Measurements from ENCODE around the gene P4HB. TPM values are rescaled to one million over a fixed set of nuclear protein-coding genes. Genes with fewer than 3 reads are reported as not detected.

P4HB gene
- total RNA-seq, 2 donors from 2014 or later, result 339 to 482 TPM

- intact Hi-C loops (cut with DNase I), result no loop called here
- no peak for DNase-seq (ENCODE audit: low spot score)
These were observed 55.6 kb downstream of the P4HB start for GRCh38 chr17:81804559-81805399.

GRCh38 chr17:81803728-81804558, 56.4 kb downstream of the P4HB start, which contains the start of gene GCGR:
TSS of gene GCGR (plus strand) at chr17:81804150. CDS start at chr17:81809019, 4,869 bp downstream.
- DNase-seq (ENCODE audit: low spot score), result no peak
- intact Hi-C loops (cut with DNase I), result no loop called here

- DNase-seq (ENCODE audit: low spot score), result no peak
- intact Hi-C loops (cut with DNase I), result no loop called here
These were observed 57.3 kb downstream of the P4HB start for GRCh38 chr17:81802856-81803643.

- no peak for DNase-seq (ENCODE audit: low spot score)
- intact Hi-C loops (cut with DNase I), result no loop called here
These were observed 58.1 kb downstream of the P4HB start for GRCh38 chr17:81802048-81802758.

- no peak for DNase-seq (ENCODE audit: low spot score)
- intact Hi-C loops (cut with DNase I), result no loop called here
These were observed 59.0 kb downstream of the P4HB start for GRCh38 chr17:81801327-81801726.

GRCh38 chr17:81794509-81794908, 65.8 kb downstream of the P4HB start:
- intact Hi-C loops (cut with DNase I), result no loop called here
- no peak for DNase-seq (ENCODE audit: low spot score)

GRCh38 chr17:81794074-81794476, 66.3 kb downstream of the P4HB start:
- no peak for DNase-seq (ENCODE audit: low spot score)
- intact Hi-C loops (cut with DNase I), result no loop called here

Other genes with a start within 250 kb of the P4HB start
- gene NPLOC4, start 223.4 kb downstream of the P4HB start, total RNA-seq, result 10 to 100 TPM; 77.7 to 87.3 TPM
- gene TSPAN10, start 223.3 kb downstream of the P4HB start, total RNA-seq, result under 1 TPM; 0.14 to 0.51 TPM
- gene PDE6G, start 204.0 kb downstream of the P4HB start, total RNA-seq, result not detected
- gene OXLD1, start 193.9 kb downstream of the P4HB start, total RNA-seq, result 10 to 100 TPM; 18.0 to 21.2 TPM
- gene CCDC137, start 193.8 kb downstream of the P4HB start, total RNA-seq, result 1 to 10 TPM; 8.5 to 9.9 TPM
- 10 to 100 TPM; 20.0 to 26.7 TPM for gene ARL16, start 176.7 kb downstream of the P4HB start, total RNA-seq
- 10 to 100 TPM; 81.6 to 90.7 TPM for gene HGS, start 176.5 kb downstream of the P4HB start, total RNA-seq
- 10 to 100 TPM; 31.8 to 36.8 TPM for gene MRPL12, start 157.2 kb downstream of the P4HB start, total RNA-seq
- 1 to 10 TPM; 1.9 to 2.3 TPM for gene SLC25A10, start 148.3 kb downstream of the P4HB start, total RNA-seq
- not detected for gene GCGR, start 56.4 kb downstream of the P4HB start, total RNA-seq
- 100 to 1,000 TPM in 1 of 2 donors, 10 to 100 TPM in 1; 97.6 to 101 TPM for gene MCRIP1, start 27.2 kb downstream of the P4HB start, total RNA-seq
- not detected for gene PPP1R27, start 25.5 kb downstream of the P4HB start, total RNA-seq
- 100 to 1,000 TPM; 375 to 421 TPM for gene ARHGDIA, start 10.8 kb upstream of the P4HB start, total RNA-seq
- 10 to 100 TPM; 34.3 to 36.3 TPM for gene ALYREF, start 31.1 kb upstream of the P4HB start, total RNA-seq
- gene ANAPC11, start 31.2 kb upstream of the P4HB start, total RNA-seq, result 10 to 100 TPM; 73.3 to 84.8 TPM
- gene NPB, start 41.7 kb upstream of the P4HB start, total RNA-seq, result under 1 TPM; 0.29 to 0.46 TPM
- 10 to 100 TPM in 1 of 2 donors, 1 to 10 TPM in 1; 8.7 to 14.9 TPM for gene PCYT2, start 50.9 kb upstream of the P4HB start, total RNA-seq
- 10 to 100 TPM; 11.8 to 13.1 TPM for gene SIRT7, start 57.6 kb upstream of the P4HB start, total RNA-seq
- gene MAFG, start 67.2 kb upstream of the P4HB start, total RNA-seq, result 10 to 100 TPM; 25.0 to 36.2 TPM
- gene PYCR1, start 76.8 kb upstream of the P4HB start, total RNA-seq, result 10 to 100 TPM in 1 of 2 donors, 1 to 10 TPM in 1; 6.7 to 16.6 TPM
- not detected for gene MYADML2, start 86.7 kb upstream of the P4HB start, total RNA-seq
- gene NOTUM, start 100.7 kb upstream of the P4HB start, total RNA-seq, result not detected
- 10 to 100 TPM; 19.6 to 25.2 TPM for gene ASPSCR1, start 117.1 kb upstream of the P4HB start, total RNA-seq
- gene CENPX, start 162.3 kb upstream of the P4HB start, total RNA-seq, result 10 to 100 TPM; 30.9 to 31.7 TPM
- gene LRRC45, start 162.8 kb upstream of the P4HB start, total RNA-seq, result 1 to 10 TPM; 3.8 to 5.7 TPM
- gene RAC3, start 171.1 kb upstream of the P4HB start, total RNA-seq, result 1 to 10 TPM; 1.0 to 1.3 TPM
- 10 to 100 TPM; 44.1 to 52.1 TPM for gene DCXR, start 177.2 kb upstream of the P4HB start, total RNA-seq
- gene RFNG, start 191.3 kb upstream of the P4HB start, total RNA-seq, result 10 to 100 TPM; 23.7 to 26.4 TPM
- gene GPS1, start 191.4 kb upstream of the P4HB start, total RNA-seq, result 10 to 100 TPM; 54.6 to 62.7 TPM
- 10 to 100 TPM; 47.8 to 48.6 TPM for gene DUS1L, start 205.3 kb upstream of the P4HB start, total RNA-seq
- 10 to 100 TPM; 41.9 to 50.6 TPM for gene FASN, start 237.7 kb upstream of the P4HB start, total RNA-seq